Fibroblast of skin of left quadriceps (primary cell): Measurements from ENCODE around the gene ZNF644.
"Not testable (repeated sequence)": the region's sequence is repeated elsewhere in the genome, so short reads cannot be mapped to it uniquely, and the experiment has no call there.

Source experiments
- DNase-seq, 2 experiments: peaks; one replicate each; pipeline ENCODE4 v3.0.0-alpha.2; 2013; ENCODE audit warnings: low read depth in 2 of 2

Gene ZNF644

GRCh38 chr1:90925928-90926869 lies 95.6 kb downstream of the ZNF644 start:
- peak; percentile 3 to 5 for DNase-seq

- DNase-seq, result no peak
Measured at GRCh38 chr1:90924982-90925381, 96.9 kb downstream of the ZNF644 start.

GRCh38 chr1:90922996-90923395 lies 98.8 kb downstream of the ZNF644 start:
- DNase-seq, result no peak

GRCh38 chr1:90922202-90922601 lies 99.6 kb downstream of the ZNF644 start:
- DNase-seq, result no peak

GRCh38 chr1:90919900-90920299 lies 101.9 kb downstream of the ZNF644 start:
- no peak for DNase-seq

GRCh38 chr1:90919190-90919719 lies 102.6 kb downstream of the ZNF644 start:
- no peak for DNase-seq

GRCh38 chr1:90911353-90911752 lies 110.5 kb downstream of the ZNF644 start:
- no peak for DNase-seq

- DNase-seq, result no peak
Measured at GRCh38 chr1:90902672-90903071, 119.2 kb downstream of the ZNF644 start.

GRCh38 chr1:90899263-90899662 lies 122.6 kb downstream of the ZNF644 start:
- no peak for DNase-seq

GRCh38 chr1:90893679-90894078 lies 128.2 kb downstream of the ZNF644 start:
- DNase-seq, result not testable (repeated sequence)

GRCh38 chr1:90892884-90893283 lies 129.0 kb downstream of the ZNF644 start:
- not testable (repeated sequence) for DNase-seq

- not testable (repeated sequence) for DNase-seq
Measured at GRCh38 chr1:90892196-90892595, 129.6 kb downstream of the ZNF644 start.

- not testable (repeated sequence) for DNase-seq
Measured at GRCh38 chr1:90891756-90892155, 130.1 kb downstream of the ZNF644 start.

- DNase-seq, result no peak
Measured at GRCh38 chr1:90882221-90882620, 139.6 kb downstream of the ZNF644 start.

- no peak for DNase-seq
Measured at GRCh38 chr1:90881034-90881433, 140.8 kb downstream of the ZNF644 start.

GRCh38 chr1:90879281-90879680 lies 142.6 kb downstream of the ZNF644 start:
- no peak for DNase-seq

GRCh38 chr1:90876101-90876500 lies 145.7 kb downstream of the ZNF644 start:
- DNase-seq, result no peak
